ENCODE data around the gene CBY2. TPM values are rescaled to one million over a fixed set of nuclear protein-coding genes. Genes with fewer than 3 reads are reported as not detected.

Gene CBY2
- polyA plus RNA-seq, 1 donor from 2014 or later, result not detected

DNA sequence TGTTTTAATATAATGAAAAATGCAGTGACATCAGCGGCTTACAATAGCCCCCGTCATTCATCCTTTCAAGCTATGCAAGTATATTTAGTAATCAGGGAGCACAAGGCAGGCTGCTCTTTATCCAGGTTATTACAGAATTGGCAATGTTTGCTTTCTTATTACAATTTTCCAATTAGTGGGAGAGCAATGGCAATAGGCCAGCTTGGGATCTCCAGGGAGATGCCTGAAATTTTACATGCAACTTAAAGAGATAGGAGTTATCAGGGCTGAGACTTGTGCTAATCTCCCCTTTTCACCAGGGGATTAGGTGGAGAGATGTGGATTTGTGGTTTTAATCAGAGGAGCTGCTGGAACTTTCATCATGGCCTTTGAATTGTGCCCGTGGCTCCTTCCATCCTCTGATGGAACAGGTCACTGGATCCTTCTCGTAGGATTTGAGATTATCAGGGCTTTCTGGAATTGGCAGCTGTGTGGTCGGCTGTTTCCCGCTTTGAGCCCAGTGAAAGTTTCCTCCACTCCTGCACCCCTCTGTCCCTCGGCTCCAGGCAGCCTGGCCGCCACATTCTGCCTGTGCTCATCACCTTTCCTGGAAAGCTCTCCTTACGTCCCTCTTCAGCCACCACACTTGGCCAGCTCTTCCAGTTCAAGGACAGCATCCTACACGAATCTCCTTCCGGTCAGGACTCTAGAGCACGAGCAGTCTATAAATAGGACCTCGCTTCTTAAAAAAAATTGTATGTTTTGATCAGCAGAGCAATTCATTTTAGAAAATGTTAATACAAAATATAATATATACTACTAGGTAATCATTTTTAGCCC is 47.0 kb downstream of the CBY2 start:
- H3K36me3 ChIP-seq (ENCODE audit: insufficient read depth, low read length), result no peaks in the 10 kb centered on the region
- no peak overlapping the region for H3K9ac ChIP-seq (ENCODE audit: low read length)
- no peaks in the 10 kb centered on the region for H4K20me1 ChIP-seq (ENCODE audit: insufficient read depth)
- H3K4me3 ChIP-seq (ENCODE audit: low read length), result no peak overlapping the region
- H3K9me3 ChIP-seq (ENCODE audit: low read length), result no peaks in the 10 kb centered on the region
- H3F3A ChIP-seq (ENCODE audit: insufficient read depth, low read length, poor library complexity, severe bottlenecking), result no peaks in the 10 kb centered on the region
- TF ChIP-seq EP300 (conservative IDR thresholded peaks at IDR 0.05; ENCODE audit: poor library complexity, severe bottlenecking) (no peak), TAF1 (IDR thresholded peaks at IDR 0.05; ENCODE audit: low read depth) (no peak), MXI1 (conservative IDR thresholded peaks at IDR 0.05; ENCODE audit: poor library complexity, severe bottlenecking) (no peak), RAD21 (conservative IDR thresholded peaks at IDR 0.05) (no peak), POLR2AphosphoS5 (IDR thresholded peaks at IDR 0.05) (no peak), REST (IDR thresholded peaks at IDR 0.05; ENCODE audit: borderline replicate concordance) (no peak), SMC3 (conservative IDR thresholded peaks at IDR 0.05; ENCODE audit: poor library complexity) (no peak), EZH2 (IDR thresholded peaks at IDR 0.05; ENCODE audit: borderline replicate concordance, insufficient read depth, low read length, poor library complexity, severe bottlenecking) (no peak)
- H3K27ac ChIP-seq (ENCODE audit: low read length), result no peak overlapping the region
- H2AFZ ChIP-seq (ENCODE audit: low read depth, low read length), result no peak overlapping the region
- H3K9me2 ChIP-seq (ENCODE audit: insufficient read depth, low read length), result no peaks in the 10 kb centered on the region
- no peaks in the 10 kb centered on the region for H3K79me2 ChIP-seq (replicated peaks; ENCODE audit: insufficient read depth, low read length)
- H3K4me2 ChIP-seq (ENCODE audit: low read length), result no peak overlapping the region
- no peaks in the 10 kb centered on the region for H3K27me3 ChIP-seq (ENCODE audit: insufficient read depth, low read depth, low read length)

- Histone ChIP-seq H3K4me2 (ENCODE audit: low read length) (no peak overlapping the region), H3F3A (ENCODE audit: insufficient read depth, low read length, poor library complexity, severe bottlenecking) (no peaks in the 10 kb centered on the region), H3K4me3 (ENCODE audit: low read length) (no peak overlapping the region), H3K9me2 (ENCODE audit: insufficient read depth, low read length) (no peaks in the 10 kb centered on the region), H4K20me1 (ENCODE audit: insufficient read depth) (no peaks in the 10 kb centered on the region), H3K27me3 (ENCODE audit: insufficient read depth, low read depth, low read length) (no peaks in the 10 kb centered on the region), H3K79me2 (replicated peaks; ENCODE audit: insufficient read depth, low read length) (no peaks in the 10 kb centered on the region), H3K27ac (ENCODE audit: low read length) (no peak overlapping the region), H3K36me3 (ENCODE audit: insufficient read depth, low read length) (no peaks in the 10 kb centered on the region), H3K9ac (ENCODE audit: low read length) (no peak overlapping the region), H2AFZ (ENCODE audit: low read depth, low read length) (no peak overlapping the region), H3K9me3 (ENCODE audit: low read length) (no peaks in the 10 kb centered on the region)
- TF ChIP-seq EZH2 (IDR thresholded peaks at IDR 0.05; ENCODE audit: borderline replicate concordance, insufficient read depth, low read length, poor library complexity, severe bottlenecking) (no peak), REST (IDR thresholded peaks at IDR 0.05; ENCODE audit: borderline replicate concordance) (no peak), EP300 (conservative IDR thresholded peaks at IDR 0.05; ENCODE audit: poor library complexity, severe bottlenecking) (no peak), TAF1 (IDR thresholded peaks at IDR 0.05; ENCODE audit: low read depth) (no peak), RAD21 (conservative IDR thresholded peaks at IDR 0.05) (no peak), MXI1 (conservative IDR thresholded peaks at IDR 0.05; ENCODE audit: poor library complexity, severe bottlenecking) (no peak), SMC3 (conservative IDR thresholded peaks at IDR 0.05; ENCODE audit: poor library complexity) (no peak), POLR2AphosphoS5 (IDR thresholded peaks at IDR 0.05) (no peak)
- TF ChIP-seq, protein P1, sequence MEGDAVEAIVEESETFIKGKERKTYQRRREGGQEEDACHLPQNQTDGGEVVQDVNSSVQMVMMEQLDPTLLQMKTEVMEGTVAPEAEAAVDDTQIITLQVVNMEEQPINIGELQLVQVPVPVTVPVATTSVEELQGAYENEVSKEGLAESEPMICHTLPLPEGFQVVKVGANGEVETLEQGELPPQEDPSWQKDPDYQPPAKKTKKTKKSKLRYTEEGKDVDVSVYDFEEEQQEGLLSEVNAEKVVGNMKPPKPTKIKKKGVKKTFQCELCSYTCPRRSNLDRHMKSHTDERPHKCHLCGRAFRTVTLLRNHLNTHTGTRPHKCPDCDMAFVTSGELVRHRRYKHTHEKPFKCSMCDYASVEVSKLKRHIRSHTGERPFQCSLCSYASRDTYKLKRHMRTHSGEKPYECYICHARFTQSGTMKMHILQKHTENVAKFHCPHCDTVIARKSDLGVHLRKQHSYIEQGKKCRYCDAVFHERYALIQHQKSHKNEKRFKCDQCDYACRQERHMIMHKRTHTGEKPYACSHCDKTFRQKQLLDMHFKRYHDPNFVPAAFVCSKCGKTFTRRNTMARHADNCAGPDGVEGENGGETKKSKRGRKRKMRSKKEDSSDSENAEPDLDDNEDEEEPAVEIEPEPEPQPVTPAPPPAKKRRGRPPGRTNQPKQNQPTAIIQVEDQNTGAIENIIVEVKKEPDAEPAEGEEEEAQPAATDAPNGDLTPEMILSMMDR (IDR thresholded peaks at IDR 0.05; ENCODE audit: poor library complexity, severe bottlenecking), result no peak
Observed at GRCh38 chr13:45750566-45750965, 48.4 kb downstream of the CBY2 start.

Data from neural cell (in vitro differentiated cells).